HUES48 (cell line): ENCODE results near the gene SNRPN.
"Not testable (repeated sequence)": the region's sequence is repeated elsewhere in the genome, so short reads cannot be mapped to it uniquely, and the experiment has no call there.

Experiments
- H3K27ac ChIP-seq: one replicate; pipeline ENCODE4 v1.7.0; 2013; ENCODE audit warnings: low read depth, low read length, inconsistent platforms
- H3K27me3 ChIP-seq: 2 replicates; pipeline ENCODE4 v1.6.1; 2013; ENCODE audit warnings: mild to moderate bottlenecking, low read length; ENCODE audit not compliant: control insufficient read depth, insufficient read depth
- H3K36me3 ChIP-seq: 2 replicates; pipeline ENCODE4 v1.6.1; 2013; ENCODE audit warnings: low read length; ENCODE audit not compliant: control insufficient read depth, insufficient read depth
- H3K4me1 ChIP-seq: 2 replicates; pipeline ENCODE4 v1.6.1; 2013; ENCODE audit warnings: mild to moderate bottlenecking, low read length; ENCODE audit not compliant: control insufficient read depth, insufficient read depth
- H3K4me3 ChIP-seq: 2 replicates; pipeline ENCODE4 v1.5.1; 2013; ENCODE audit warnings: mild to moderate bottlenecking, low read depth, low read length
- H3K9ac ChIP-seq: 2 replicates; pipeline ENCODE4 v1.6.1; 2013; ENCODE audit warnings: mild to moderate bottlenecking, low read depth, low read length, moderate library complexity
- H3K9me3 ChIP-seq: 2 replicates; pipeline ENCODE4 v1.6.1; 2013; ENCODE audit warnings: low read length; ENCODE audit not compliant: control insufficient read depth, insufficient read depth

The SNRPN gene

GRCh38 chr15:24954783-24955530, at the start of gene SNRPN, which contains the start of gene SNURF:
Gene SNRPN, plus strand, starts transcription at chr15:24954987. Its CDS starts 19,467 bp downstream, at chr15:24974454.
Gene SNURF, plus strand, starts transcription at chr15:24954987. Its CDS starts 62 bp downstream, at chr15:24955049.
- Histone ChIP-seq H3K36me3 (peaks cover 16% of the 10 kb centered on the region), H3K27ac (peak within 1 kb of the TSS; percentile 92), H3K9ac (peak within 1 kb of the TSS; percentile 96), H3K4me3 (peak within 1 kb of the TSS; percentile 89), H3K4me1 (peaks cover 18% of the 10 kb centered on the region), H3K9me3 (peaks cover 20% of the 10 kb centered on the region), H3K27me3 (no peaks in the 10 kb centered on the region)

- Histone ChIP-seq H3K4me3 (no peak overlapping the region), H3K27ac (no peak overlapping the region), H3K9me3 (peaks cover 47% of the 10 kb centered on the region), H3K27me3 (no peaks in the 10 kb centered on the region), H3K36me3 (no peaks in the 10 kb centered on the region), H3K9ac (no peak overlapping the region), H3K4me1 (peaks cover 17% of the 10 kb centered on the region)
These were observed 38.3 kb upstream of the SNRPN start for GRCh38 chr15:24916305-24917009.

- no peak overlapping the region for H3K9ac ChIP-seq
- H3K9me3 ChIP-seq = peaks cover 43% of the 10 kb centered on the region
- H3K4me1 ChIP-seq = peaks cover 17% of the 10 kb centered on the region
- no peaks in the 10 kb centered on the region for H3K27me3 ChIP-seq
- no peaks in the 10 kb centered on the region for H3K36me3 ChIP-seq
- H3K27ac ChIP-seq = no peak overlapping the region
- no peak overlapping the region for H3K4me3 ChIP-seq
These were observed 37.4 kb upstream of the SNRPN start for GRCh38 chr15:24917431-24917830.

- H3K27ac ChIP-seq = no peak overlapping the region
- H3K27me3 ChIP-seq = no peaks in the 10 kb centered on the region
- H3K4me3 ChIP-seq = 0 out of 2 replicates have a peak overlapping the region, but pooled peaks have one; percentile 8
- H3K4me1 ChIP-seq = peaks cover 17% of the 10 kb centered on the region
- peaks cover 40% of the 10 kb centered on the region for H3K9me3 ChIP-seq
- H3K9ac ChIP-seq = no peak overlapping the region
- H3K36me3 ChIP-seq = no peaks in the 10 kb centered on the region
These were observed 35.3 kb upstream of the SNRPN start for GRCh38 chr15:24919446-24919845.

GRCh38 chr15:24922781-24923180, 32.0 kb upstream of the SNRPN start:
- H3K9me3 ChIP-seq = peaks cover 39% of the 10 kb centered on the region
- peaks cover 17% of the 10 kb centered on the region for H3K4me1 ChIP-seq
- H3K4me3 ChIP-seq, H3K27me3 ChIP-seq, H3K36me3 ChIP-seq, H3K27ac ChIP-seq, H3K9ac ChIP-seq: not testable (repeated sequence)

GRCh38 chr15:24924153-24924552, 30.6 kb upstream of the SNRPN start:
- H3K4me1 ChIP-seq = peaks cover 17% of the 10 kb centered on the region
- no peak overlapping the region for H3K27ac ChIP-seq
- no peaks in the 10 kb centered on the region for H3K27me3 ChIP-seq
- H3K4me3 ChIP-seq = no peak overlapping the region
- no peaks in the 10 kb centered on the region for H3K36me3 ChIP-seq
- H3K9ac ChIP-seq = no peak overlapping the region
- H3K9me3 ChIP-seq = peaks cover 52% of the 10 kb centered on the region

- Histone ChIP-seq H3K4me3 (no peak overlapping the region), H3K27ac (no peak overlapping the region), H3K4me1 (peaks cover 16% of the 10 kb centered on the region), H3K9me3 (peaks cover 53% of the 10 kb centered on the region), H3K27me3 (no peaks in the 10 kb centered on the region), H3K36me3 (no peaks in the 10 kb centered on the region), H3K9ac (no peak overlapping the region)
These were observed 30.2 kb upstream of the SNRPN start for GRCh38 chr15:24924621-24925020.

- peaks cover 35% of the 10 kb centered on the region for H3K9me3 ChIP-seq
These were observed 22.7 kb upstream of the SNRPN start for GRCh38 chr15:24931874-24932732.

GRCh38 chr15:24933716-24934115, 21.1 kb upstream of the SNRPN start:
- H3K27me3 ChIP-seq = no peaks in the 10 kb centered on the region
- no peaks in the 10 kb centered on the region for H3K36me3 ChIP-seq
- no peak overlapping the region for H3K27ac ChIP-seq
- peaks cover 32% of the 10 kb centered on the region for H3K9me3 ChIP-seq
- no peak overlapping the region for H3K9ac ChIP-seq
- H3K4me1 ChIP-seq = no peaks in the 10 kb centered on the region
- no peak overlapping the region for H3K4me3 ChIP-seq

More at GRCh38 chr15:24931874-24932732, 22.7 kb upstream of the SNRPN start:
- not testable (repeated sequence) for H3K27me3 ChIP-seq, H3K4me1 ChIP-seq, H3K27ac ChIP-seq, H3K9ac ChIP-seq, H3K4me3 ChIP-seq, H3K36me3 ChIP-seq

GRCh38 chr15:24938224-24938623, 16.6 kb upstream of the SNRPN start:
- not testable (repeated sequence) for H3K4me3 ChIP-seq, H3K4me1 ChIP-seq, H3K36me3 ChIP-seq, H3K27me3 ChIP-seq, H3K9ac ChIP-seq, H3K27ac ChIP-seq
- peaks cover 44% of the 10 kb centered on the region for H3K9me3 ChIP-seq
